Measurements from ENCODE around the gene GCSAM.

Gene GCSAM

GRCh38 chr3:112129925-112130637, 3.0 kb downstream of the GCSAM start:
- no peak for DNase-seq (ENCODE audit: low read depth in 2 of 2)

- DNase-seq (ENCODE audit: low read depth in 2 of 2), result peak in 1 of 2 donors; percentile 24
Measured at GRCh38 chr3:112128843-112129727, 4.0 kb downstream of the GCSAM start.

- DNase-seq (ENCODE audit: low read depth in 2 of 2), result no peak
Measured at GRCh38 chr3:112127522-112128494, 5.2 kb downstream of the GCSAM start.

- no peak for DNase-seq (ENCODE audit: low read depth in 2 of 2)
Measured at GRCh38 chr3:112126511-112126911, 6.5 kb downstream of the GCSAM start.

- DNase-seq (ENCODE audit: low read depth in 2 of 2), result no peak
Measured at GRCh38 chr3:112124907-112125607, 8.0 kb downstream of the GCSAM start.

- no peak for DNase-seq (ENCODE audit: low read depth in 2 of 2)
Measured at GRCh38 chr3:112123548-112123947, 9.5 kb downstream of the GCSAM start.

- DNase-seq (ENCODE audit: low read depth in 2 of 2), result no peak
Measured at GRCh38 chr3:112122870-112123269, 10.2 kb downstream of the GCSAM start.

- no peak for DNase-seq (ENCODE audit: low read depth in 2 of 2)
Measured at GRCh38 chr3:112121577-112122547, 11.2 kb downstream of the GCSAM start.

- DNase-seq (ENCODE audit: low read depth in 2 of 2), result no peak
Measured at GRCh38 chr3:112119962-112120836, 12.8 kb downstream of the GCSAM start.

- no peak for DNase-seq (ENCODE audit: low read depth in 2 of 2)
Measured at GRCh38 chr3:112117841-112118571, 15.0 kb downstream of the GCSAM start.

- DNase-seq (ENCODE audit: low read depth in 2 of 2), result no peak
Measured at GRCh38 chr3:112117415-112117814, 15.6 kb downstream of the GCSAM start.

GRCh38 chr3:112116748-112117186, 16.3 kb downstream of the GCSAM start:
- DNase-seq (ENCODE audit: low read depth in 2 of 2), result no peak

- DNase-seq (ENCODE audit: low read depth in 2 of 2), result no peak
Measured at GRCh38 chr3:112115806-112116383, 17.2 kb downstream of the GCSAM start.

- no peak for DNase-seq (ENCODE audit: low read depth in 2 of 2)
Measured at GRCh38 chr3:112115161-112115739, 17.8 kb downstream of the GCSAM start.

GRCh38 chr3:112114576-112115160, 18.4 kb downstream of the GCSAM start:
- no peak for DNase-seq (ENCODE audit: low read depth in 2 of 2)

- peak; percentile 46 to 47 for DNase-seq (ENCODE audit: low read depth in 2 of 2)
Measured at GRCh38 chr3:112111785-112112402, 21.2 kb downstream of the GCSAM start.

GRCh38 chr3:112109322-112109721, 23.7 kb downstream of the GCSAM start:
- no peak for DNase-seq (ENCODE audit: low read depth in 2 of 2)
